Ovary (tissue), 9 donors: ENCODE measurements around the gene BHLHA15. TPM values are rescaled to one million over a fixed set of nuclear protein-coding genes. Genes with fewer than 3 reads are reported as not detected.

Source experiments
- DNase-seq, 5 donors: peaks; one replicate each; pipeline ENCODE4 v3.0.0-alpha.2; 2019 to 2020
- H3K27ac ChIP-seq, 2 donors: fragments of 200-600 bp; one replicate each; pipeline versions ENCODE4 v1.5.1 to v1.8.0; 2019 to 2022
- H3K27me3 ChIP-seq: fragments of 200-600 bp; one replicate; pipeline ENCODE4 v1.8.0; 2022
- H3K36me3 ChIP-seq: fragments of 200-600 bp; sonication (generic); one replicate; pipeline ENCODE4 v1.5.1; 2019
- H3K4me1 ChIP-seq: one replicate; pipeline ENCODE4 v1.8.1; 2013; ENCODE audit warnings: mild to moderate bottlenecking, moderate library complexity; ENCODE audit not compliant: insufficient read depth
- H3K4me3 ChIP-seq: fragments of 200-600 bp; sonication (generic); one replicate; pipeline ENCODE4 v1.5.1; 2017
- H3K9me3 ChIP-seq, 2 donors: fragments of 200-600 bp in 1 of 2; sonication (generic) in 1 of 2; one replicate each; pipeline versions ENCODE4 v1.5.1 to v1.8.1; 2013 to 2019; ENCODE audit warnings: mild to moderate bottlenecking in 1 of 2, moderate library complexity in 1 of 2
- CTCF ChIP-seq, 3 donors: fragments of 450-650 bp in 2 of 3; fragments of 200-600 bp in 1 of 3; IDR thresholded peaks; one replicate each; pipeline versions ENCODE4 v1.5.1 to v1.8.0; 2016 to 2022; ENCODE audit warnings: antibody characterized with exemption in 3 of 3, mild to moderate bottlenecking in 1 of 3
- EP300 ChIP-seq: sonication (generic); formaldehyde crosslinking; IDR thresholded peaks from one replicate; pipeline ENCODE4 v1.6.1; 2017; ENCODE audit warnings: antibody characterized with exemption
- POLR2A ChIP-seq: fragments of 450-650 bp; IDR thresholded peaks from one replicate; pipeline ENCODE4 v1.6.1; 2017; ENCODE audit warnings: antibody characterized with exemption, mild to moderate bottlenecking, moderate library complexity
- WGBS, 3 donors: extraction: QIAGEN DNeasy Blood & Tissue Kit in 1 of 3; methylation state at CpG; one replicate each; pipeline versions ENCODE4 v1.1.5 to v1.1.7; 2013 to 2017; 5-methylcytosine and 5-hydroxymethylcytosine counted together
- intact Hi-C, 4 donors: fragments of 100-400 bp; cut with DNase I; formaldehyde crosslinking; loops; one replicate each; pipeline versions ENCODE4 v1.11.0 to v1.15.1; 2022 to 2023
- polyA plus RNA-seq, 2 donors: library from polyadenylated mRNA; stranded (reverse); fragments of 200-250 nt in 1 of 2; fragments of 350-450 nt in 1 of 2; fragmentation: Illumina TruSeq in 1 of 2; extraction: RNeasy Lipid Tissue Mini Kit (QIAGEN cat#74804) in 1 of 2; gene quantifications; one replicate each; pipeline ENCODE4 v1.2.3, GENCODE V29; 2013 to 2014
- total RNA-seq, 7 donors: library from RNA; depleted of rRNA in 2 of 7; stranded (reverse); fragments of >200 nt in 2 of 7; fragmentation: NEBNext Ultra II Directional in 3 of 7; extraction: Animal tissue kit (Norgen Biotek cat#: 25700) in 3 of 7; gene quantifications; one replicate each; pipeline versions ENCODE4 v1.1.0 to v1.2.4, GENCODE V29; 2016 to 2023
- donor health status: DM: no; HTN: no; CAD: no; lungs with moderate emphysema.
- donor health status: DM: no; HTN: no; CAD: no.
- donor health status: Bipolar disorder and iron deficiency.
- donor health status: DM: yes; HTN: yes; CAD: no.
- donor health status: DM: no; HTN: no; CAD: no.
- donor health status: DM: yes; HTN: yes; CAD: no.

BHLHA15 gene
- total and polyA plus RNA-seq, 9 donors = 0.34 to 0.54 TPM; not detected in 7

- H3K4me1 ChIP-seq = no peaks in the 10 kb centered on the region
- intact Hi-C loops = no loop called here
- H3K4me3 ChIP-seq = no peak overlapping the region
- TF ChIP-seq POLR2A (no peak), CTCF (IDR thresholded peaks at IDR 0.05) (no peak)
- no peaks in the 10 kb centered on the region for H3K36me3 ChIP-seq
- no peaks in the 10 kb centered on the region for H3K9me3 ChIP-seq
- WGBS, 3 donors = 87 to 91% (median 89%) methylated on average over 32 of the region's 32 CpGs
- no peak for DNase-seq
- no peaks in the 10 kb centered on the region for H3K27me3 ChIP-seq
- no peak overlapping the region for H3K27ac ChIP-seq
Observed at GRCh38 chr7:98233219-98234070, 22.2 kb downstream of the BHLHA15 start.

DNA sequence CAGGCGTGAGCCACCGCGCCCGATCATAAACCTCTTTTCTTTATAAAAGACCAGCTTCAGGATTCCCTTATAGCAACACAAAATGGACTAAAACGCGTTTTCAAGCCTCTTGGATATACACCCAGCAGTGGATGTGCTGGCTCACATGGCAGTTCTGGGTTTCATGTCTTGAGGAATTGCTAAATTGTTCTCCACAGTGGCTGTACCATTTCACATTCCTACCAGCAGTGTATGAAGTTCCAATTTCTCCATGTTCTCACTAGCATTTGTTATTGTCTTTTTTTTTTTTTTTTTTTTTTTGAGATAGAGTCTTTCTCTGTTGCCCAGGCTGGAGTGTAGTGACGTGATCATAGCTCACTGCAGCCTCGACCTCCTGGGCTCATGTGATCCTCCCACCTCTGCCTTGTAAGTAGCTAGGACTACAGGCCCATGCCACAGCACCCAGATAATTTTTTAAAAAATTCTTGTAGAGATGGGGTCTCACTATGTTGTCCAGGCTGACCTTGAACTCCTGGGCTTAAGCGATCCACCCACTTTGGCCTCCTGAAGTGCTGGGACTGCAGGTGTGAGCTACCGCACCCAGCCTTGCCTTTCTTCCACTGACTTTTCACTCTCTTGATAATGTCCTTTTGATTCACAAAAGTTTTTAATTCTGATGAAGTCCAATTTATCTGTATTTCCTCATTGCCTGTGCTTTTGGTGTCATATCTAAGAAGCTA, 23.3 kb downstream of the BHLHA15 start:
- TF ChIP-seq EP300 (no peak), CTCF (IDR thresholded peaks at IDR 0.05) (no peak), POLR2A (no peak)
- Histone ChIP-seq H3K36me3 (no peaks in the 10 kb centered on the region), H3K9me3 (no peaks in the 10 kb centered on the region), H3K27ac (no peak overlapping the region), H3K4me1 (no peaks in the 10 kb centered on the region), H3K27me3 (no peaks in the 10 kb centered on the region), H3K4me3 (no peak overlapping the region)
- 88 to 92% (median 89%) methylated on average over 10 of the region's 10 CpGs for WGBS, 3 donors
- DNase-seq = no peak
- intact Hi-C loops = no loop called here

DNA sequence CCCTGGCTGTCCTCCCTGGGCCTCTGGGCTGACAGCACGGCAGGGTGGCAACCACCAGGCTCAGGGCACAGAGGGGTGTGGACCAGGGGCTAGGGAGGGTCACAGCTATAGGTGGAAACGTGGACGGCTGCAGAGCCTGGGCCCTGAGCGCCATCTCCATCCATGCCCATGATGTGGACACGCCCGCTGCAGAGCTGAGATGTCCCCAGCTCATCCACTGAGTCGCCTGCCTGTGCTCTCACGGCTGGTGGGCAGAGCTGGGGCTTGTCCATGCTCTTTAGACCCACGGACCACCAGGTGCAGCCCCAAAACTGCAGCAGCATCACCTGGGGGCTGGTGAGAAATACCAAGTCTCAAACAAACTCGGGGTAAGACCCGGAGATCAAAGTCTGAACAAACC, 24.7 kb downstream of the BHLHA15 start:
- TF ChIP-seq CTCF (IDR thresholded peaks at IDR 0.05) (no peak), POLR2A (no peak), EP300 (no peak)
- Histone ChIP-seq H3K27ac (no peak overlapping the region), H3K4me1 (no peaks in the 10 kb centered on the region), H3K27me3 (no peaks in the 10 kb centered on the region), H3K9me3 (no peaks in the 10 kb centered on the region), H3K4me3 (no peak overlapping the region), H3K36me3 (no peaks in the 10 kb centered on the region)
- DNase-seq = no peak
- intact Hi-C loops = no loop called here
- 92 to 95% (median 94%) methylated on average over 11 of the region's 11 CpGs for WGBS, 3 donors

GRCh38 chr7:98236355-98237185, 25.3 kb downstream of the BHLHA15 start:
- Histone ChIP-seq H3K9me3 (no peaks in the 10 kb centered on the region), H3K27ac (no peak overlapping the region), H3K36me3 (no peaks in the 10 kb centered on the region), H3K27me3 (no peaks in the 10 kb centered on the region), H3K4me1 (no peaks in the 10 kb centered on the region), H3K4me3 (no peak overlapping the region)
- no peak for TF ChIP-seq EP300
- no peak for TF ChIP-seq POLR2A
- no peak for TF ChIP-seq CTCF (IDR thresholded peaks at IDR 0.05)
- DNase-seq = no peak
- 93 to 94% (median 94%) methylated on average over 25 of the region's 25 CpGs for WGBS, 3 donors
- intact Hi-C loops = no loop called here
